Glomerular endothelial cell (primary cell): ENCODE measurements around the gene PAX8. TPM values are rescaled to one million over a fixed set of nuclear protein-coding genes. Genes with fewer than 3 reads are reported as not detected.
A peak's percentile ranks its signal among the peaks of the same experiment; 100 is the strongest.

ENCODE experiments used
- DNase-seq: peaks from one replicate; pipeline ENCODE4 v3.0.0-alpha.2; 2011; ENCODE audit warnings: low read depth, low spot score; ENCODE audit errors: extremely low read depth
- total RNA-seq: library from RNA; depleted of rRNA; stranded (reverse); fragments of >200 nt; gene quantifications from 2 replicates; pipeline ENCODE4 v1.2.3, GENCODE V29; 2015

The PAX8 gene
- total RNA-seq, 1 donor from 2014 or later, result 21.9 TPM

DNA sequence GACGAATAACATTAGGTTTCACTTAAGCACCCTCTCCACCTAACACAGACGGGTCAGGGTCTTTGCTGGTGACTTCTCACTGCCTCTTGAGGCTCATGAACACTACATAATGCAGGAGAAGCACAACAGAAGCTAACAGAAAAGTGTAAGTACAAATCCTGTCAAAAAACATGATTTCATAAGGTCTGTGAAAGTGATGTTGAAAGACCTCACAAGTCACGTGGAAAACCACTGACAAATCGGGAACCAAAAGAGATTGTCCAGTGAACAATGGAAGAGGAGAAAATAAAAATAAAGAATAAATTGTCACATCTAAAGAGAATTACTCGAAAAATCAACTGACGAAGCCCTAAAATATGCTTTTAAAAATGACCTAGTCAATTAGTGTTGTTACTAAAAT, 91.0 kb downstream of the PAX8 start:
- no peak for DNase-seq

DNA sequence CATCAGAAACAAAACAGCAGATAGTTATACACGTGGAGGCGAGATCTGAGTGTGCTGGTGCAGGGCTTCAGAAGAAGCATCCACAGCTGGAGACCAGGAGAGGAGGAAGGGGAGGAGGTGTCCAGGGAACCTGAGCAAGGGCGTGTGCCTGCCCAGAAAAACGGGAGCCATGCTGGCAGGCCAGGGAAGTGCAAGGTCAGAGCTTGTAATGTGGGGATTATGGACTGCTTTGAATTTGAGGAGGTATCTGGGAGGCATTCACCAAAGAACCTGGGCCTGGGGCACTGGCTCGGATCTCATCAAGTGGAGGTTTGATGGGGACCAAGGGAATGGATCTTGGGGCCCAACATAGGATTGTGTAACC, 92.3 kb downstream of the PAX8 start:
- DNase-seq, result no peak

DNA sequence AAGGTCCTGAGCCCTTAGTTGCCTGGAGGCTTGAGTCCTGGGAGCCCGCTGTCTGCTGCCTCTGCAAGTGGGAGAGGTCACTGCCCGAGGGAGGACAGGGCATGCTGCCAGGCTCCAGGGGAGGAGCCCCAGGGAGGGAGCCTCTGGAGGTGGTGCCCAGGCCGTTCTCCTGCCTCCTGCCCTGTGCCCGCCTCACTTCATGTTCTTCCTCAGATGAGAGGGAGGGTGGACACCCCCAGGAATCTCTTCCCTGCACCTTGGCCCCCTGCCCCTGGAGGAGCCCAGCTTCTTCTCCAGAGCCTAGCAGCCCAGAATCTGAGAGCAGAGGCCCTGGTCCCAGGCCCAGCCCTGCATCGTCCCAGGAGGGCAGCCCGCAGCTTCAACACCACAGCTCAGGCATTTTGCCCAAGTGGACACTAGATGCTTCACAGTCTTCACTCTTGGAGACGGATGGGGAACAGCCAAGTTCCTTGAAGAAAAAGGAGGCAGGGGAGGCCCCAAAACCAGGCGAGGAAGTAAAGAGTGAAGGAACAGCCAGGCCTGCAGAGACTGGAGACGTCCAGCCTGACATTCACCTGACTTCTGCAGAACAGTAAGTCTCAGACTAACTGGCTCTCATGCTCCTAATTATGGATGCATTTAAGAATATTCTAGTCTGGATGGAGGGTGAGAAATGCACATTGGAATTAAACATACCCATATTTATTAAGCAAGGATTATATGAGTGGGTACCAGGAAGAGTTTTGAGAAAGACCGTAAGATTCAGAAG, 92.9 kb downstream of the PAX8 start:
- DNase-seq, result no peak

DNA sequence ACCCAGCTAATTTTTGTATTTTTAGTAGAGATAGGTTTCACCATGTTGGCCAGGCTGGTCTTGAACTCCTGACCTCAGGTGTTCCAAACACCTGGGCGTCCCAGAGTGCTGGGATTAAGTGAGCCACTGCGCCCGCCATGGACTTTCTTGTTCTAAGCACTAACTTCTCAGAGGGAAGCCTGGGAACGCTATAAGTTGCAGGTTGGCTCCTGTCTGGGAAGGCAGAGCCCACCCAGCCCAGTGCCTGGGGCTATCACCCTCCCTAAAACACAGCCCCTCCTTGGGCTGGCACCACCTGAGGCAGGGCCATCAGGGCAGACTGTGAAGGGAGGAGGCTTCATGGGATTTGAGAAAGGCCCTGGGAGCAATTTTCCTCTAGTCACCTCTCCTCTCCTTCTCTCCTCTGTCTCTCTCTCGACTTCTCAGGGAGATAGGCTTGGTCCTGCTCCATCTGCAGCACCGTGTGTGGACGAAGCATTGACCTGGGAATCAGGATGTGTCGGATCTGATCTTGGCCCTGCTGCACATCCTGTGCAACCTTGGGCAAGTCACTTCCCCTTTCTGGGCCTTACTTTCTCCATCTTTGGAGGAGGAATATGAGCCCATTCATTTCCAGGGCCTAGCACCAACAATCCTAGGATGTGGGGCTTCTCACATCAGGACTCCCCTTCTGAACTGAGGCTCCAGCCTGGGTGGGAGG, 94.0 kb downstream of the PAX8 start:
- no peak for DNase-seq

DNA sequence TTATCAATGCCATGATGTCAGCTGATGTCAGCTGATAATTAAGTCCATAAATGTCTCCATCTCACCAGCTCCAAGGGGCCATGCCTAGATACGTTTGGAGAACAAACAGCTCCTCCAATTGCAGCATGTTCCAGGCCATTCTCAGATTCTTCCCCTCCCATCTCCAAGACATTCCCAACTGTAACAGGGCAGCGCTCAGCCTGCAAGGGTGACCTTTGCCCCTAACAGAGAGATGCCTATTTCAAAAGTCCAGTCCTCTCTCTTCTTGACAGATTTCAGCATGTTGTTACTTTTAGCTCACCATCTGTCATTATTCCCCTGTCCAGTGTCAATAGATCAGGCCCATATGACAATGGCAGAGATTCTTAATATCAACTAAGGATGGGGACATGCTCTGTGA, 95.0 kb downstream of the PAX8 start:
- no peak for DNase-seq

DNA sequence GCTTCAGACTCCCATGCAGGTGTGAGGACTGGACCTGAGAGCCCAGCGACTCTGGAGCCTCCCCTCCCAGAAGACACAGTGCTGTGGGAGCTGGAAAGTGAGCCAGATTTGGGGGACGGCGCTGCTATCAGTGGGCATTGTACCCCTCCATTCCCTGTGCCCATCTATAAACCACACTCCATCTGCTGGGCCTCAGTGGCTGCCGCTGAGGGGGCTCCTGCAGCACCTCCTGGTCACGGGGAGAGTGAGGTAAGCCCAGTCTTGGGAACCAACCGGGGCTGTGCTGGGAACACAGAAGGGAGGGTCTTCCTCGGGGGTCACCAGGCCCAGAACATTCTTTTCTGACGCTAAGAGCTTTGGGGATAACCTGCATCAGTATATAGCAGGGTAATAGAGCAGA, 95.5 kb downstream of the PAX8 start:
- DNase-seq, result no peak

DNA sequence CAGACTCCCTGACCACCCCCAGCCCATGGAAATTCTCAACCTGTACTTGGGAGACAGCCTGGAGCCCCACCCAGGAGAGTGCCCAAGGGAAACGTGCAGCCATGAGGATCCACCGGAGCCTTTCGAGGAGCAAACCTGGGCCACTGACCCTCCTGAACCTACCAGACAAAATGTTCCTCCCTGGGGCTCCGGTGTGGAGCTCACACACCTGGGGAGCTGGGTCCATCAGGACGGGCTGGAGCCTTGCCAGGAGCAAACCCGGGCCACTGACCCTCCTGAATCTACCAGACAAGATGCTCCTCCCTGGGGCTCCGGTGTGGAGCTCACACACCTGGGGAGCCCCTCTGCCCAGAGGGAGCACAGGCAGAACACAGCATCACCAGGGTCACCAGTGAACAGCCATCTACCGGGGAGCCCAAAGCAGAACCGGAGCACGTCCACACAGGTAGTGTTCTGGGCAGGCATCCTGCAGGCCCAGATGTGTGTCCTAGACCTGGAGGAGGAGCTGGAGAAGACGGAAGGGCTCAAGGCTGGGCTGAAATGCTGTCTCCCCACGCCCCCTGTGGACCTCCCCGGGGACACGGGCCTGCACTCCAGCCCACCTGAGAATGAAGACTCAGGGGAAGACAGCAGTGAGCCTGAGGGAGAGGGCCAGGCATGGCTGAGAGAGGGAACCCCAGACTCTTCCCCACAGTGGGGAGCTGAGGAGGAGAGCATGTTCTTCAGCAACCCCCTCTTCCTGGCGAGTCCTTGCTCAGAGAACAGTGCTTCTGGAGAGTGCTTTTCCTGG, 96.1 kb downstream of the PAX8 start:
- no peak for DNase-seq

DNA sequence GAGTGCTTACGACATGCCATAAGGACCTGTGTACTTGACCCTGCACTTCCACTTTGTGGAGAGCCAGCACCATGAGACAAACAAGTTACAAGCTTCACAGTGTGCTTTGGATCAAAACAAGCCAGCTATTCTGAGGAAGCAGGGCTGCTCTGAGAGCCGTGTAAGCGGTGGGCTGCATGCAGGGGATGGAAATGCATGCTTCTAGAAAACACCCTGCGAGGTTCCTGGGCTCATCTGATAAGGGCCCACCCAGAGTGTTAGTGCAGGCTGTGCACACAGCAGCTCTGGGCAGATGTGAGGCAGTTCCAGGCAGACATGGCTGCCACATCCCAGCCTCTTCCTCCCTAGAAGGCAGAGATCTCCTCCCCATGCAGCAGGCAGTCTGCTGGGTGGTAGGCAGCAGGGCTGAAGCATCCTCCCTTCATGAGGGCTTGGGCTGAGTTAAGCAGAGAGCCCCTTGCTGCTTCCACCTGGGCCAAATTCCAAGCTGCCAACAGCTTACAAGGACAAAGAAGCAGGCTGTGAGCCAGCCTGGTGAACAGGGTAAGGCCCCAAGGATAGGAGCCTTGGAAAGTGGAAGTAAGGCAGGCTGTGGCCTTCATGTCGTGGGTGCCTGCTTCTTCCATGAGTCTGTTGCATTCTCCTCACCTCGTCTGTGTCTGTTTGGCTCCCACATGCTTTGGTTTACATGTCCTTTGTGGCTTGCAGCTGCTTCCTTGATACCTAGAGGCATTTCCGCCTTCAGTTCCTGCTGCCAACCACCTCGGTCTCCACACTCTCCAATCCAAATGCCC, 97.3 kb downstream of the PAX8 start:
- peak; percentile 14 for DNase-seq

DNA sequence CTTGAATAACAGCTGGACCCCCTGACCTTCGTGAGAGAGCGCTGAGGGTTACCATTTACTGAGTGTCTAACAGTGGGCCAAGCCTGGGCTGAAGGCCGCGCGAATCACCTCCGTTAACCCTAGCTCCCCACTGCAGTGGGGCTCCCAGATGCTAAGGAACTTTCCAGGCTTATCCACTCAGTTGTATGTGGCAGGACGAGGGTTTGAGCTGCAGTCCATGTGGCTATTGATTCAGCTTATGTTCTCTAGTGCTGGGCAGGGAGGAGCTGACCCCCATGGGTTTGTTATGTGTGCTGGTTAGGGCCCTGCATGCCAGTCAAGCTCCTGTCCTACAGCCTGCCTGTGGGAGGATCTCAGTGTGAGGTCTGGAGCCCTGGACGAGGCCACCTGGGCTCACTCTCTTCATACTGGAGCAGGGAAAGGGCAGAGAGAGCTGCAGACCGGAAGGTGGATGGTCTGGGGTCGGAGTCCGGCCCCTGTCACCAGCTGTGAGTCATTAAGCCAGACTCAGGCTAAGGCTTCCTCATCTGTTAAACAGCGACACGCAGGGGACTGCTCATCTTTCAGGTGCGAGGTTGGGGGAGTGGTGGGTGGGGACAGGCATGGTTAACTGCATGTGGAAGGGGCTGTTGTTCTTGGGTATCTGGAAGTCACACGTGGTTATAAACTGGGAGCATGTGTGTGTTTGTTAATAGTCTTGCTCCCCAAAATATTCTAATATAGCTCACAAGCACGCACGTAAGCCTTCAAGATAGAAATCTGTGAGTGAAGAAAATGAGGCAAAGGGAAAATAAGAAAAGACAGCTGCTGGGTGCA, 98.4 kb downstream of the PAX8 start:
- DNase-seq, result no peak

DNA sequence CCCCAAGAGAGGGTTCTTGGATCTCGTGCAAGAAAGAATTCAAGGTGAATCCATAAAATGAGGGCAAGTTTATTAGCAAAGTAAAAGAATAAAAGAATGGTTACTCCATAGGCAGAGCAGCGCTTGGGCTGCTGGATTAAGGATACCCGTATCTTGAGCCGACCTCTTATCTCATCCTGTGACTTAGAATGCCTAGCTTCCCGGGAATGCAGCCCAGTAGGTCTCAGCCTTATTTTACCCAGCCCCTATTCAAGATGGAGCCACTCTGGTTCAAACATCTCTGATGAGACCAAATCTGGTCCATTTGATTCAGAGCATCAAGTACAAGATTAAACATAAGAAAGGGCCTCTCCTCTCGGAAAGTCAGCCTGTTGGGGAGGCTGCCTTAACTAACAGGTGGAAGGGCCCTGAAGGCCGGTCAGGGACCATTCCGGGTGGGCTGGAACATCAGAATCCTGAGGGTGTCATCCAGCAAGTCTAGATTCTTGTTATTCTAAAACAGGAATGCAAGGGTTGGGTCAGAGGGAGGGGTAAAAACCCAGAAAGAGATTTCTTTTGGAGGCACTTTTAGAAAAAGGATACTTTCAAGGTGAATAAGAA, 99.2 kb downstream of the PAX8 start:
- no peak for DNase-seq

DNA sequence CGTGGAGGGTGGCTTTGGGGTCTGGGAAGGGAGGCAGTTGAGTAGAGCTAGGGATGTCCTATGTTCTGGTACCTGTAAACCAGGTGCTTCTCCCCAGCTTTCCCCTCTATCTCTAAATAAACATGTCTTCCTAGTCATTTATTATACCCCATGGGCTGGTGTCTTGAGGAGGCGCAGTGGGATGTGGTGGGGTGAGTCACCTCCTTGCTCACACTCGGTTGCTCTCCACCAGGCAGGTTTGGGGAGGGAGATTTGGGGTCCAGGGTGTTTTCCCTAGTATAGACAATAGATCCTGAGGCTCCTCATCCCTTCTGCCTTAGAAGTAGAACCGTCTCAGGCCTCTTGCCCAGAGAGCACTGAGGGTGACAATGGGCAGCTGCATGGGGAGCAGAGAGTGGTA, 99.8 kb downstream of the PAX8 start:
- DNase-seq, result no peak

DNA sequence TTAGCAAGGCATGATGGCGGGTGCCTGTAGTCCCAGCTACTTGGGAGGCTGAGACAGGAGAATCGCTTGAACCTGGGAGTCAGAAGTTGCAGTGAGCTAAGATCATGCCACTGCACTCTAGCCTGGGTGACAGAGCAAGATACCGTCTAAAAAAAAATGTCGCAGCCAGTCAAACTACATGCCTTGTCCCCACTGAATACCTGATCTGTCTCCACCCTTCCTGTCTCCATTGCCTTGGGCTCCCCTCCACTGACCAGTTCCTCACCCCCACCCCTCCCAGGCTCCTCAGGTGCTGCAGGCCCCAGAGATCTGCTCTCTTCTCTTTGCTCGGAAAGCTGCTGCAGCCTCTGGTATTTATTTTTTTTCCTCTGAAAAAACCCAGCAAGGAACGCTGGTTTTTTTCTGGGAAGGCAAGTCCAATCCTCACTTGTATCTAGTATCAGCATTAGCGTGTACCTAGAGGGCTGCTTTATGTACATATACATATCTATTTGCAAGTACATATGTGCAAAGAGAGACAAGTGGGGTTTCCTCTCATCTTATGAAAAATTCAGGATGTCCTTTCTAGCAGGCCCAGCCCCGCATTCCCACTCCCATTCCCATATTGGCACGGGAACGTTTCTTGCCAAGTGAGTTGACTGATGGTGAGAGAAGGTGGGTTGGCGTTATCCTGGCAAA, 100.5 kb downstream of the PAX8 start:
- no peak for DNase-seq

DNA sequence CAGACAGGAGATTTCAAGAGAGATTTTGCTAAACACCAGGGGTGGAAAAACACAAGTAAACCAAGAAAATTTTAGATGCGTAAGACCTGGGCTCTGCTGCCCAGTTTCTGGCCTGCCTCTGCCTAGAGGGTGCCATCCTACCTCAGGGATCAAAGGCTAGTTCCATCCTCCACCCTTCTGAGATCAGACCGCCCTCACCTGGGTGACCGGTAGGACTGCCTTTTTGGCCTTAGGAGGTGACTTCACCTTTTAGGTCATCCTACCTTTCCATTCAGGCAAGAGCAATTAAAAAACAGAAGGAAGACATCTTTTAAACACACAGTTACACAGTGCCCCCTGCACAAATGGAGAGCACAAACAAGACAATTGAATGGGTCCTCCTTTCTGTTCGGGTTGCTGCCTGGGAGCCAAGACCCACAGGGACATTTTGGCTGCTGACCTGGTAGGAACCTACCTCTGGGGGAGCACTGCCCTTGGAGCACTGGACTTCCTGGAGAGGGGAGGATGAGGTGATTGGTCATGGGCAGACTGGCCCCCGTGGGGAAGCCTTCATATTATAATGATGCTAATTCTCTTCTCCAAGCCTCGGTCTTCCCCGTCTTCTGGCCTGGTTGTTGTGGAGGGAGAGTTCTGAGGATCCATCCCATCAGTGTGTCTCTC, 101.9 kb downstream of the PAX8 start:
- no peak for DNase-seq

DNA sequence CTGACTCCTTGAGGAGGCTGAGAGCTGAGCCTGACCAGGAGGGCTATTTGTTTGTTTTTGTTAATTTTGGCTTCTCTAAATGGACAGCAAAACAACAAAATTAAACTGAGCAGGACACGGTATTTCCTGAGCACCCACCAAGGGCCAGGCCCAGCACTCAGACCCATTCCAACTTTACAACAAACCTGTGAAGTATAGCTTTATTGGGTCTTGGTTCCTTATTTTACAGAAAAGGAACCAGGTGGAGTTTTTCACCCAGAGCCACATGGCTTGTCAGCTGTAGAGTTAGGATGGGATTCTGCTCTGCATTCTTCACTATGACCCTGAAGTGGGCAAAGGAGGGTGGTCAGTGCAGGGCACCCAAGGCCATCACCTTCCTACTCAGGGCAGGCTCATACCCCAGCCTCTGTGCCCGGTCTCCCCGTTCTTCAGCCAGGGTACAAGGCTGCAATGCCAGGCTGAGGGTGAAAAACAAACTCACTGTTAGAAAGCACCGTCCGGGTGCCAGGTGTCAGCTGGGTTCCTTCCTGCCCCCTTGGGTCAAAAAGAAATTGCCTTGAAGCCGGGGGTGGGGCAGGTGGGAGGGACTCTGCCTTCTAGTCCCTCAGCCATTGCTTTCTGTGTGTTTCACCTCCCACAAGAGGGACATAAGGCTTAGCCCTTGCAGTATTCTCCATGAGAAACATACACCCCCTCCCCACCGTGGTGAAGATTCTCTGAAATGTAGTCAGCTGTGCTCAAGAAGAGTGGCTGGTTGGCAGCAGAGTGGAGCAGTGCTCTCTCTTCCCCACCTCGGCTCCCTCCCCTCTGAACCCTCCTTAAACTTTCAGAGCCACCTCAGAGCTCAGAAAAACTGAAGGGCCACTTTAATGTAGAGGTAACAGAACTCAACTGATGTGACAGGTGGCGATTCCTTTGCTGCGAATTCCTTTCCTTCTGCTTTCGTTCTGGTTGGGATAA, 102.7 kb downstream of the PAX8 start:
- no peak for DNase-seq

DNA sequence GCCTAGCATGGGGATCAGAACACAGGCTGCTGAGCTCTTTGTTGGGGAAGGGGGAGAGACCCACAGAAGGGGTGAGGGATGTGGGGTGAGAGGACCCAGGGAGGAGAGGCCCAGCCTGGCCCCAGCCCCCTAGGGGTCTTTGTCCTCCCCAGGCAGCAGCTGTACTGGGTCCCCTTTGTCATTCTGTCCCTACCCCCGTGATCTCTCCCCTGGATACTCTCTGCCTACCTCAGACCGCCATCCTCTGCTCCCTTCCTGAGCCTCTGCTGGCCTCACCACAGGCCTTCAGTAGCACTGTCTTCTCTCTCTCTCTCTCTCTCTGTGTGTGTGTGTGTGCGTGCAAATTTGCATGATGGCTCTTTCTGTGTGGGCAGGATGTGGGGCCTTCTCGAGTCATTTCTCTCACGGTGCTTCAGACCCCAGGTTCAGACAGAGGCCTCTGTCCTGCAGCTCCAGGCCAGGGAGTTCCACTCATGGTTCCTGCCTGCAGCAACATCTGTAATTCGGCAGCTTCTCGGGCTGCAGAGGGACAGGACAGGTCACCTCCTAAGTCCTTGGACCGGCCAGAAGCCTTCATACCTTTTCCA, 103.6 kb downstream of the PAX8 start:
- no peak for DNase-seq

DNA sequence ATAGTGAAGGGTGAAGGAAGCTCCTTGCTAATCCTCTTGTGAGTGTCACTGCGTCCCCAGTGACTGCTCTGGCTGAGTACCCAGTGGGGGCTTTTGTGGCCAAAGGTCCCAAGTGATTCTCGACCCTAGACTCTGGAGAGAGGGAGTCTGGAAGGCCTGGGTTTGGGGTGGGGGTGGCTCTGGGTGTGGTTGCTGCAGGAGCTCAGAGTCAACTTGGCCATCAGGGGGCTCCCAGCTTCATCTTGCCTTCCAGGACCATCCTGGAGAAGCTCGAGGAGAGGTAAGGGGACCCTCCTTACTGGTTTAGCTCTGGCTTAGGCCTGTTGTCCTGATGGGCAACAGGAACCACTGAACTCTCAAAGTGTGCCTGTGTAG, 104.4 kb downstream of the PAX8 start:
- no peak for DNase-seq
